Epidermal melanocyte (primary cell): Measurements from ENCODE around the gene RFX1.
"Not testable (repeated sequence)": the region's sequence is repeated elsewhere in the genome, so short reads cannot be mapped to it uniquely, and the experiment has no call there.

Experiments
- DNase-seq: peaks from one replicate; pipeline ENCODE4 v3.0.0; 2011; ENCODE audit warnings: low spot score; ENCODE audit not compliant: insufficient read length

RFX1 gene

GRCh38 chr19:14006085-14006765 lies at the start of gene RFX1:
TSS of gene RFX1 (minus strand) at chr19:14006320. CDS start at chr19:13993843, 12,477 bp downstream.
- DNase-seq, result peak; percentile 78

- peak; percentile 6 for DNase-seq
Measured at GRCh38 chr19:14055396-14055795, 49.3 kb upstream of the RFX1 start.

GRCh38 chr19:14054721-14055120 lies 48.6 kb upstream of the RFX1 start:
- peak; percentile 6 for DNase-seq

- peak; percentile 8 for DNase-seq
Measured at GRCh38 chr19:14054099-14054498, 48.0 kb upstream of the RFX1 start.

DNA sequence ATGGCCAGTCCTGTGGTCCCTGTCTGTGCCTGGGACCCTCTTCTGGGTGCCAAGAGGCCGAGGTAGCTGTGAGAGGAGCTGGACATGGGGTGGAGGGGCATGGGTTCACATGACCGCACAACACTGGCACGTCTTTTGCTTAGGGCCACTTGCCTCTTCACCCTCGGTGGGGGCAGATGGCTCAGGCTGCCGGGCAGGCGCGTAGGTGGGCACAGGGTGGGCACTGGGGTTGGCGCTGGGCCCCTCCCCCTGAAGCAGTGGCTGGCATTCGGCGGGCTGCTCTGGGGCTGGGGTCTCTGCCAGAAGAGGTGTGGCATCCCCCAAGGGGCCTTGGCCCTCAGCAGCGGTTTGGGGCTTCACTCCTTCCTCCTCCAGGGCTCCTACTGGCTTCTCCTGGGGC lies 47.4 kb upstream of the RFX1 start:
- DNase-seq, result peak; percentile 10

- DNase-seq, result no peak
Measured at GRCh38 chr19:14053032-14053431, 46.9 kb upstream of the RFX1 start.

GRCh38 chr19:14052470-14052869 lies 46.4 kb upstream of the RFX1 start:
- no peak for DNase-seq

DNA sequence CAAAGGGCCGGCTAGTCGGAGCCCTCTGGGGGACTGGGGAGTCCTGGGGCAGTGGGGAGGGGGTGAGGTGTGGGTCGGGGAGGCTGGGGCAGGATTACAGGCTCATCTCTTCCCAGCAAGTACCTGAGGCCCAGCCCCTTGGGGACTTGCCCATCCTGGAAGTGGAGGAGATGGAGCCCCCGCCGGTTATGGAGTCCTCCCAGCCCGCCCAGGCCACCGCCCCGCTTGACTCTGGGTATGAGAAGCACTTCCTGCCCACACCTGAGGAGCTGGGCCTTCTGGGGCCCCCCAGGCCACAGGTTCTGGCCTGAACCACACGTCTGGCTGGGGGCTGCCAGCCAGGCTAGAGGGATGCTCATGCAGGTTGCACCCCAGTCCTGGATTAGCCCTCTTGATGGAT lies 45.9 kb upstream of the RFX1 start:
- no peak for DNase-seq

GRCh38 chr19:14050961-14051360 lies 44.8 kb upstream of the RFX1 start:
- not testable (repeated sequence) for DNase-seq

GRCh38 chr19:14050512-14050911 lies 44.4 kb upstream of the RFX1 start:
- peak; percentile 3 for DNase-seq

- DNase-seq, result peak; percentile 20
Measured at GRCh38 chr19:14048443-14049153, 42.5 kb upstream of the RFX1 start.

DNA sequence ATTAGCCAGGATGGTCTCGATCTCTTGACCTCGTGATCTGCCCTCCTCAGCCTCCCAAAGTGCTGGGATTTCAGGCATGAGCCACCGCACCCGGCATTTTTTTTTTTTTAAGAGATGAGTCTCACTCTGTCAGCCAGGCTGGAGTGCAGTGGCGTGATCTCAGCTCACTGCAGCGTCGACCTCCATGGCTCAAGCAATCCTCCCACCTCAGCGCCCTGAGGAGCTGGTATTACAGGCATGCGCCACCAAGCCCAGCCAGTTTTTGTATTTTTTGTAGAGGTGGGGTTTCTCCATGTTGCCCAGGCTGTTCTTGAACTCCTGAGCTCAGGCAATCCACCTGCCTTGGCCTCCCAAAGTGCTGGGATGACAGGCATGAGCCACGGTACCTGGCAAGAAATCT lies 41.7 kb upstream of the RFX1 start:
- DNase-seq, result not testable (repeated sequence)

DNA sequence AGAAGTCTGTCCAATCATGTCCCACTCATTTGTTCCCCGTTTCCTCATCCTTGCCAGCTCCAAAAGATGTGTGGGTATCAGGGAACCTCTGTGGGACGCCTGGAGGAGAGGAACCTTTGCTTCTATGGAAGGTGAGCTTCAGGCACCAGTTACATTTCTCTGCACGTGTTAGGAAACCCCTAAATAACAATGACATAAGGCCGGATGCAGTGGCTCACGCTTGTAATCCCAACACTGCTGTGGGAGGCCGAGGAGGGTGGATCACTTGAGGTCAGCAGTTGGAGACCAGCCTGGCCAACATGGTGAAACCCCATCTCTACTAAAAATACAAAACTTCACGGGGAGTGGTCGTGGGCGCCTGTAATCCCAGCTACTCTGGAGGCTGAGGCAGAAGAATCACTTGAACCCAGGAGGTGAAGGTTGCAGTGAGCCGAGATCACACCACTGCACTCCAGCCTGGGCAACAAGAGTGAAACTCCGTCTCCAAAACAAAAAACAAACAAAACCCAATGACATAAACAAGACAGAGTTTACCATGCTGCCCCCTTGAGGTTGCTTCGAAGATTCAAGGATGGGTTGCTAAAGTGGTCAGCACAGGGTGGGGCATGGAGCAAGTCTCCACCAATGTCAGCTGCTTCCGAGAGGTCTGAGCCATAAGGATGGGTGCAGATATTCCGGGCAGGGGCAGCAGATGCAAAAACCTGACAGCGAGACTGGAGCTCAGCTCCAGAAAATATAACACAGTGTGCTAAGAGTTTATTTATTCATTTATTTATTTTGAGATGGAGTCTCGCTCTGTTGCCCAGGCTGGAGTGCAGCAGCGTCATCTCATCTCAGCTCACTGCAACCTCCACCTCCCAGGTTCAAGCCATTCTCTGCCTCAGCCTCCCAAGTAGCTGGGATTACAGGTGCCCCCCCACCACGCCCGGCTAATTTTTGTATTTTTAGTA lies 36.8 kb upstream of the RFX1 start:
- DNase-seq, result peak; percentile 67

GRCh38 chr19:14039181-14039580 lies 33.1 kb upstream of the RFX1 start:
- DNase-seq, result no peak

DNA sequence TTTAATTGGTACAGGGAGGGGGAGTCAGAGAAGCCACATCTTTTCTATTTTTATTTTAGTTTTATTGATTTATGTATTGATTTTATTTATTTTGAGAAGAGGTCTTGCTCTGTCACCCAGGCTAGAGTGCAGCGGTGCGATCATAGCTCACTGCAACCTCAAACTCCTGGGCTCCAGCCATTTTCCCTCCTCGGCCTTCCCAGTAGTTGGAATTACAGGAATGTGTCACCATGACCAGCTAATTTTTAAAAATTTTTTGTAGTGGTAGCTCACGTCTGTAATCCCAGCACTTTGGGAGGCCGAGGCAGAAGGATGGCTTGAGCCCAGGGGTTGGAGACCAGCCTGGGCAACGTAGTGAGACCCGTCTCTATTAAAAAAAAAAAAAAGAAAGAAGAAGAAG lies 29.6 kb upstream of the RFX1 start:
- no peak for DNase-seq

DNA sequence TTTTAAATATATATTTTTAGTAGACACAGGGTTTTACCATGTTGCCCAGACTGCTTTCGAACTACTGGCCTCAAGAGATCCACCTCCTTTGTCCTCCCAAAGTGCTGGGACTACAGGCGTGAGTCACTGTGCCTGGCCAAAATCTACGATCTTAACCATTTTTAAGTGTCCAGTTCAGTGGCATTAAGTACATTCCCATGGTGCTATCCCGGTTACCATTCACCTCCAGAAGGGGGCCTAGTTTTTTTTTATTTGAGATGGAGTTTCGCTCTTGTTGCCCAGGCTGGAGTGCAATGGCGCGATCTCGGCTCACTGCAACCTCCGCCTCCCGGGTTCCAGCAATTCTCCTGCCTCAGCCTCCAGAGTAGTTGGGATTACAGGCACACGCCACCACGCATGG lies 29.0 kb upstream of the RFX1 start:
- not testable (repeated sequence) for DNase-seq

DNA sequence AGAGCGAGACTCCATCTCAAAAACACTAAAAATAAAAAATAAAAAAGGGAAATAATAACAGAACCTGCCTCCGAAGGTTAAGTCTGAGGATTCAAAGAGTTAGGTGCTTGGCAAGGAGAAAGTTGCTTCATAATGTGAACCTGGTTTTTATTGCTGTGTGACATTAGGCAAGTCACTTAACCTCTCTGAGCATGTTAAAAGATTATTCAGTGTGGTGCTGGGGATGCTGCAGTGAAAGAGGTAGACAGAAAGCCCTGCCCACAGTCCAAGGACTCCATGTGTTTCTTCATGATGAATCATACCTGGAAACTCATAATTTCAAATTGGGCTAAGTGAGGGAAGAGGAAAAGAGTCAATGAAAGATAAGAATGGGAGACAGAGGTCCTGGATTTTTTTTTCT lies 27.8 kb upstream of the RFX1 start:
- DNase-seq, result peak; percentile 10

GRCh38 chr19:14031719-14032480 lies 25.8 kb upstream of the RFX1 start, which contains the start of gene IL27RA:
TSS of gene IL27RA (plus strand) at chr19:14031762. CDS start at chr19:14031873, 111 bp downstream.
- peak; percentile 44 for DNase-seq

DNA sequence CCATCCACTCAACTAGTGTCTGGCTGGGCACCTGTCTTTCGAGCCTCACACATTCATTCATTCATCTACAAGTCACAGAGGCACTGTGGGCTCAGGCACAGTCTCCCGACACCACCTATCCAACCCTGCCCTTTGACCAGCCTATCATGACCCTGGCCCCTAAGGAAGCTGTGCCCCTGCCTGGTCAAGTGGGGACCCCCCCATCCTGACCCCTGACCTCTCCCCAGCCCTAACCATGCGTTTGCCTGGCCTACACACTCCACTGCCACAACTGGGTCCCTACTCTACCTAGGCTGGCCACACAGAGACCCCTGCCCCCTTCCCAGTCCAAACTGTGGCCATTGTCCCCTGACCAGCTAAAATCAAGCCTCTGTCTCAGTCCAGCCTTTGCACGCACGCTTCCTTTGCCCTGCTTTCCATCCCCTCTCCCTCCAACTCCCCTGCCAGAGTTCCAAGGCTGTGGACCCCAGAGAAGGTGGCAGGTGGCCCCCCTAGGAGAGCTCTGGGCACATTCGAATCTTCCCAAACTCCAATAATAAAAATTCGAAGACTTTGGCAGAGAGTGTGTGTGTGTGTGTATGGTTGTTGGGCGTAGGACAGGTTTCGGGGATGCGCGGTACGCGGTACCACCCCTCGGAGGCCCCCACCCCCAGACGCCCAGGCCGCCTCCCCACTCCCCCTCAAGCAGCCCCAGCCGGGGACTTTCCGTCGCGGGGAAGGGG lies 25.0 kb upstream of the RFX1 start:
- DNase-seq, result peak; percentile 11

DNA sequence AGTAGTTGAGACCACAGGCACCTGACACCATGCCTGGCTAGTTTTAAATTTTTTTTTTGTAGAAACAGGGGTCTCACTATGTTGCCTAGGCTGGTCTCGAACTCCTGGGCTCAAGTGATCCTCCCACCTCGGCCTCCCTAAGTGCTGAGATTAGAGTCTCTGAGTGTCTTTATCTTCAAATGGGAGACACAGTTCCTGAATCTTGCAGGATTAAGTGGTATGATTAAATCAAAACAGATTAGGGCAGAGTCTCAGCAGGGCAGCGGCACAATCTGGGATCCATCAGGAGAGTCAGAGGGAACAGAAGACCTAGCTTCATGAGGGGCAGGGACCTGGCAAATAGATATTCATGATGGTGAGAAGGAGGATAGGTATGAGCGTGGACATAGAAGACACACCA lies 22.8 kb upstream of the RFX1 start:
- DNase-seq, result peak; percentile 16
